ENCODE results near the gene PTPRD.

- TF ChIP-seq, protein P1, sequence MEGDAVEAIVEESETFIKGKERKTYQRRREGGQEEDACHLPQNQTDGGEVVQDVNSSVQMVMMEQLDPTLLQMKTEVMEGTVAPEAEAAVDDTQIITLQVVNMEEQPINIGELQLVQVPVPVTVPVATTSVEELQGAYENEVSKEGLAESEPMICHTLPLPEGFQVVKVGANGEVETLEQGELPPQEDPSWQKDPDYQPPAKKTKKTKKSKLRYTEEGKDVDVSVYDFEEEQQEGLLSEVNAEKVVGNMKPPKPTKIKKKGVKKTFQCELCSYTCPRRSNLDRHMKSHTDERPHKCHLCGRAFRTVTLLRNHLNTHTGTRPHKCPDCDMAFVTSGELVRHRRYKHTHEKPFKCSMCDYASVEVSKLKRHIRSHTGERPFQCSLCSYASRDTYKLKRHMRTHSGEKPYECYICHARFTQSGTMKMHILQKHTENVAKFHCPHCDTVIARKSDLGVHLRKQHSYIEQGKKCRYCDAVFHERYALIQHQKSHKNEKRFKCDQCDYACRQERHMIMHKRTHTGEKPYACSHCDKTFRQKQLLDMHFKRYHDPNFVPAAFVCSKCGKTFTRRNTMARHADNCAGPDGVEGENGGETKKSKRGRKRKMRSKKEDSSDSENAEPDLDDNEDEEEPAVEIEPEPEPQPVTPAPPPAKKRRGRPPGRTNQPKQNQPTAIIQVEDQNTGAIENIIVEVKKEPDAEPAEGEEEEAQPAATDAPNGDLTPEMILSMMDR (conservative IDR thresholded peaks at IDR 0.05 in 1 of 2, IDR thresholded peaks at IDR 0.05 in 1 of 2; ENCODE audit: extremely low read depth in 1 of 2, insufficient read depth in 1 of 2, low read depth in 1 of 2, low read length in 2 of 2): no peak
- no peak for TF ChIP-seq EZH2 (IDR thresholded peaks at IDR 0.05; ENCODE audit: borderline replicate concordance, low read length)
Measured at GRCh38 chr9:10253341-10253740, 359.5 kb downstream of the PTPRD start.
